ENCODE results near the gene CPEB1. TPM values are rescaled to one million over a fixed set of nuclear protein-coding genes. Genes with fewer than 3 reads are reported as not detected.

CPEB1 gene
- total and polyA plus RNA-seq, 4 donors = 0.42 to 4.0 (median 2.3) TPM

- H3K27me3 ChIP-seq (ENCODE audit: control insufficient read depth in 3 of 3, insufficient read depth in 3 of 3, low read length in 2 of 3) = no peaks in the 10 kb centered on the region
- peaks cover 0 to 26% (median 8%) of the 10 kb centered on the region in 5 donors for H3K4me1 ChIP-seq (ENCODE audit: control insufficient read depth in 5 of 5, insufficient read depth in 5 of 5, low read length in 5 of 5)
- no peak for ATAC-seq (ENCODE audit: insufficient read depth, low FRiP score)
- DNase-seq = no peak
- peak overlapping the region in 1 of 2 donors; percentile 50 for H3K27ac ChIP-seq (ENCODE audit: low read depth in 1 of 2, low read length in 1 of 2)
- H3K36me3 ChIP-seq (ENCODE audit: control insufficient read depth in 4 of 4, insufficient read depth in 4 of 4, low read length in 4 of 4) = peaks cover 22 to 28% (median 26%) of the 10 kb centered on the region in 4 donors
- peak overlapping the region; percentile 79 to 88 for H3K9ac ChIP-seq (ENCODE audit: insufficient read depth in 1 of 2, low read length in 2 of 2)
- peak overlapping the region; percentile 93 for H3K4me3 ChIP-seq
- TF ChIP-seq CTCF (IDR thresholded peaks at IDR 0.05; ENCODE audit: control extremely low read depth, extremely low read depth) = no peak
- H3K9me3 ChIP-seq (ENCODE audit: control insufficient read depth in 4 of 4, insufficient read depth in 3 of 4, low read length in 3 of 4) = no peaks in the 10 kb centered on the region
- 22 to 25% methylated on average over 28 of the region's 28 CpGs for WGBS, 2 donors
Measured at GRCh38 chr15:82538961-82539690, 108.0 kb downstream of the CPEB1 start.

- Histone ChIP-seq H3K4me1 (ENCODE audit: control insufficient read depth in 5 of 5, insufficient read depth in 5 of 5, low read length in 5 of 5) (peaks cover 0 to 13% (median 4%) of the 10 kb centered on the region in 5 donors), H3K36me3 (ENCODE audit: control insufficient read depth in 4 of 4, insufficient read depth in 4 of 4, low read length in 4 of 4) (peaks cover 25 to 32% (median 27%) of the 10 kb centered on the region in 4 donors), H3K27me3 (ENCODE audit: control insufficient read depth in 3 of 3, insufficient read depth in 3 of 3, low read length in 2 of 3) (no peaks in the 10 kb centered on the region), H3K27ac (ENCODE audit: low read depth in 1 of 2, low read length in 1 of 2) (no peak overlapping the region), H3K9me3 (ENCODE audit: control insufficient read depth in 4 of 4, insufficient read depth in 3 of 4, low read length in 3 of 4) (no peaks in the 10 kb centered on the region), H3K9ac (ENCODE audit: insufficient read depth in 1 of 2, low read length in 2 of 2) (no peak overlapping the region), H3K4me3 (no peak overlapping the region)
- no peak for TF ChIP-seq CTCF (IDR thresholded peaks at IDR 0.05; ENCODE audit: control extremely low read depth, extremely low read depth)
- ATAC-seq (ENCODE audit: insufficient read depth, low FRiP score) (no peak), DNase-seq (no peak)
- WGBS, 2 donors = 77 to 89% methylated on average over 4 of the region's 4 CpGs
Measured at GRCh38 chr15:82537351-82537908, 109.7 kb downstream of the CPEB1 start.

GRCh38 chr15:82536409-82537350 is 110.5 kb downstream of the CPEB1 start:
- DNase-seq (no peak), ATAC-seq (ENCODE audit: insufficient read depth, low FRiP score) (no peak)
- Histone ChIP-seq H3K4me3 (no peak overlapping the region), H3K4me1 (ENCODE audit: control insufficient read depth in 5 of 5, insufficient read depth in 5 of 5, low read length in 5 of 5) (peaks cover 0 to 11% (median 4%) of the 10 kb centered on the region in 5 donors), H3K27ac (ENCODE audit: low read depth in 1 of 2, low read length in 1 of 2) (no peak overlapping the region), H3K9me3 (ENCODE audit: control insufficient read depth in 4 of 4, insufficient read depth in 3 of 4, low read length in 3 of 4) (no peaks in the 10 kb centered on the region), H3K36me3 (ENCODE audit: control insufficient read depth in 4 of 4, insufficient read depth in 4 of 4, low read length in 4 of 4) (peaks cover 25 to 32% (median 27%) of the 10 kb centered on the region in 4 donors), H3K27me3 (ENCODE audit: control insufficient read depth in 3 of 3, insufficient read depth in 3 of 3, low read length in 2 of 3) (no peaks in the 10 kb centered on the region), H3K9ac (ENCODE audit: insufficient read depth in 1 of 2, low read length in 2 of 2) (no peak overlapping the region)
- no peak for TF ChIP-seq CTCF (IDR thresholded peaks at IDR 0.05; ENCODE audit: control extremely low read depth, extremely low read depth)
- WGBS, 2 donors = 68 to 73% methylated on average over 11 of the region's 11 CpGs
